Central memory CD8-positive, alpha-beta T cell (primary cell): ENCODE data around the gene TSHZ2.
"Not testable (repeated sequence)": the region's sequence is repeated elsewhere in the genome, so short reads cannot be mapped to it uniquely, and the experiment has no call there.

ENCODE experiments used
- ATAC-seq: fragments of 150-1000 bp; cut with Tn5 transposase; replicated peaks from 2 replicates; pipeline ENCODE4 v1.10.0; 2022; ENCODE audit warnings: mild to moderate bottlenecking, moderate FRiP score, moderate number of reproducible peaks; ENCODE audit not compliant: poor library complexity, severe bottlenecking; ENCODE audit errors: extremely low read depth
- DNase-seq, 2 donors: peaks; one replicate each; pipeline ENCODE4 v3.0.0; 2021; ENCODE audit warnings: low spot score in 2 of 2
- H3K27ac Mint-ChIP-seq: one replicate; pipeline ENCODE4 v1.8.0; 2022; ENCODE audit warnings: low read depth, mild to moderate bottlenecking, moderate library complexity, mixed read lengths
- H3K27me3 Mint-ChIP-seq: one replicate; pipeline ENCODE4 v1.8.0; 2022; ENCODE audit warnings: mixed read lengths
- H3K36me3 Mint-ChIP-seq: one replicate; pipeline ENCODE4 v1.8.0; 2022; ENCODE audit warnings: mild to moderate bottlenecking, moderate library complexity, mixed read lengths; ENCODE audit not compliant: insufficient read depth
- H3K4me1 Mint-ChIP-seq: one replicate; pipeline ENCODE4 v1.8.0; 2022; ENCODE audit warnings: mixed read lengths
- H3K4me3 Mint-ChIP-seq: one replicate; pipeline ENCODE4 v1.8.0; 2022; ENCODE audit warnings: mild to moderate bottlenecking, moderate library complexity, mixed read lengths
- H3K9me3 Mint-ChIP-seq: one replicate; pipeline ENCODE4 v1.8.0; 2022; ENCODE audit warnings: mixed read lengths

Gene TSHZ2

DNA sequence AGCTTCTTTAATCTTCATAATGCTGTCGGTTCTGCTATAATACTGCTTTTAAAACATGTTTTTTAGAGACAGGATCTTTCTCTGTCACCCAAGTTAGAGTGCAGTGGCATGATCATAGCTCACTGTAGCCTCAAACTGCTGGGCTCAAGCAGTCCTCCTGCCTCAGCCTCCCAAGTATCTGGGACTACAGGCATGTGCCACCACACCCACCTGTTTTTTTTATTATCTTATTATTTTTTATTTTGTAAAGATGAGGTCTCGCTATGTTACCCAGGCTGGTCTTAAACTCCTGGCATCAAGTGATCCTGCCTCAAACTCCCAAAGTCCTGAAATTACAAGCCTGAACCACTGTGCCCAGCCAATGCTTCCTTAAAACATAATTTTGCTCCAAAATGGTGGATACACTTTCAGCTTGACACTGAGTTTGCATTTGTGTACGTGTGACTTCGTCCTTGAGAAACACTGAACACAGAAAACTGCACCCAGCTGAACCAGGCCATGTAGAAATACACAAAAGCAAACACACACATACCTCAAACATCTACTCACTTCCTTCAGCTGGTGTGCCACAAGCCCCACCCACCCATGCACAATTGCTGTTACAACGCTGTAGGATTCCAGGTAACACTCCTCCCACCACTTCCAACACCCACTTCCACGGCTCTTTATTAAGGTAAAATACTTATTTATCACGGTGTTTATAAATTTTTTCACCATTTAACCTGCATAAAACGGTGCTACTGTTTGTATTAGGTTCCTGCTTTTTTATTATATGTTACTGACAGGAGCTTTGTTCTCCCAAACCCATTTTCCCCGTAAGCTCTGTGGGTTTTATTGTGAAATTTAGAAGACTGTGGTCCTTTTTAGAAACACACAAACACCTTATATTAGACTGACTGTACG, 109.1 kb downstream of the TSHZ2 start:
- no peak for ATAC-seq
- H3K27me3 Mint-ChIP-seq = peaks cover 15% of the 10 kb centered on the region
- H3K4me3 Mint-ChIP-seq = no peak overlapping the region
- H3K27ac Mint-ChIP-seq = no peak overlapping the region
- no peaks in the 10 kb centered on the region for H3K4me1 Mint-ChIP-seq
- DNase-seq = no peak
- no peaks in the 10 kb centered on the region for H3K9me3 Mint-ChIP-seq
- H3K36me3 Mint-ChIP-seq = no peaks in the 10 kb centered on the region

DNA sequence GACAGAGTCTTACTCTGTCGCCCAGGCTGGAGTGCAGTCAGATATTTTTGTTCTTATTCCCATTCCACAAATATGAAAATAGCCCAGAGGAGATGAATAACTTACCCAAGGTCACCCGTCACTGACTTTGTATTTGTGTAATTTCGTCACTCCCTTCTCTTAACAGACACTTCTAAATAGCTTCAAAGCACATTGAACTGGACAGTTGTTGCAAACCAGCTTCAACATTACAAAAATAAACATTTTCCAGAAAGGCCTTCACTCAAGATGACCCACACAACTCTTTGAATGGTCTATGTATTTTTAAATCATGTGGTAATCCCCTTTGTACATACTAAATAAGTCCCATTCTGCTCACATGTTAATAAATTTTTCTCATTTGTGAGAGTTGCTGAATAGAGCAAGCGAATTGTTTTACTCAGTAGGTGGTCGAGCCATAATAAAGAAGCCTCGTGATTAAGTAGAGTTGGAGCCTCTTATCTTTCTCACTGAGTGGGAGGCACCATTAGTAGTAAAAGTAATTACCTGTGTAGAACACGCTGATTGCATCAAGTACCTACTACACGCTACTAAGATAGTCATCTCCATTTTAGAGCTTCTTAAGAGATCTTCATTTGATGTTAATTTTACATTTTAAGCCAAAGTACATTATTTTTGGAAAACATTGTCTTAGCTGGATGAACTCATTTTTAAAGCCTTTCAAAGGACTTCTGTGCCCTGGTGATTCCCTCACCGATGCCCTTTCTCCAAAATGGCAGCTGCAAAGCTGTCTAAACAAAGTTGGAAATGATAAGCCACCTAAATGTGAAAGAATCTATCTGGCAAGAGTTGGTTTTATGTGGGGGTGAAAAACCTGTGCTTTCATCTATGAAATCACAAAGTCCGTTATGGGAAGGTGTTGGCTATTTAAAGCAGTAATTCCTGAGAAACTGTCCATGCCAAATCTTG, 110.0 kb downstream of the TSHZ2 start:
- H3K4me1 Mint-ChIP-seq = no peaks in the 10 kb centered on the region

DNA sequence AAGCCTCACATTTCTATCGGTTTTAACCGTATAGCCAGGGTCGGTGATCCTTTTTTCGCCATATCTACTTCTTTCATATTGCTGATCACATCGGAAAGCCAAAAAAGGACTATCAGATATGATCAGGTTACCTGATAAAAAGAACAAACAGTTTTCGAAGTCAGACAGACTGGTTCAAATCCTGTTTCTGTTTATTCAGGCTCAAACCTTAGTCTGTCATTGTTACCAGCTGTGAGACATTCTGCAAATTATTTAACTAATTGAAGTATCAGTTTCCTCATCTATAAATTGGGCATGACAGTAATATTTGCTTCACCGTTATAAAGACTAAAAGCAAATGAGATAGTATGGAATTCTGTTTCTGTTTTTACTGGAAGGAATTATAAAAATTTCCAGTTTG, 111.3 kb downstream of the TSHZ2 start:
- no peak overlapping the region for H3K4me3 Mint-ChIP-seq
- no peaks in the 10 kb centered on the region for H3K36me3 Mint-ChIP-seq
- H3K27ac Mint-ChIP-seq = no peak overlapping the region
- DNase-seq = no peak
- no peaks in the 10 kb centered on the region for H3K4me1 Mint-ChIP-seq
- H3K9me3 Mint-ChIP-seq = no peaks in the 10 kb centered on the region
- no peak for ATAC-seq
- H3K27me3 Mint-ChIP-seq = peaks cover 16% of the 10 kb centered on the region

More for the DNA sequence above, 110.0 kb downstream of the TSHZ2 start:
- DNase-seq (no peak), ATAC-seq (no peak)
- no peaks in the 10 kb centered on the region for H3K36me3 Mint-ChIP-seq
- no peak overlapping the region for H3K4me3 Mint-ChIP-seq
- no peak overlapping the region for H3K27ac Mint-ChIP-seq
- peaks cover 16% of the 10 kb centered on the region for H3K27me3 Mint-ChIP-seq
- no peaks in the 10 kb centered on the region for H3K9me3 Mint-ChIP-seq

DNA sequence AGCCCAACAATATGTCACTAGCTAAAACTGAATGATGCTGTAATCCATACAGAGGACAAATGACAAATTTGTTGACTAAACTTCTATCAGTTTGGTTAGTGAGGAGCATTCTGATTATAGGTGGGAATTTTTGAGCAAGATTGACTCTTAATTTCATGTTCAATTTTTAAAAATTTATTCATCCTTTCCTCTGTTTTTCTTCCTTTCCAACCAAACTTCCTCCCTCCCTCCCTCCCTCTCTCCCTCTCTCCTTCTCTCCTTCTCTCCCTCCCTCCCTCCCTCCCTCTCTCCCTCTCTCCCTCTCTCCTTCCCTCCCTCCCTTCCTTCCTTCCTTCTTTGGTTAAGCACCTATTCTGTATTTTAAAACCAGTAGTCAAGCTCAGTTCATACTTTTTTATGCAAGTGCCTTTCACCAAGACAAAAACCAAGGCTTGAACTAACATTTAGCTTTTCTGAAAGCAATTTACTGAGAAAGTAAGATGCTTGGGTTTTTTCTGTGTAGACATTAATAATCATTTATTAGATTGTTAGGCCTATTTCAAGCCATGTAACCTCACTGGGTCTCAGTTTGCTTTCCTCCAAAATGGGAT, 112.3 kb downstream of the TSHZ2 start:
- Mint-ChIP-seq H3K4me1 (no peaks in the 10 kb centered on the region), H3K9me3 (no peaks in the 10 kb centered on the region)
- no peak for ATAC-seq

DNA sequence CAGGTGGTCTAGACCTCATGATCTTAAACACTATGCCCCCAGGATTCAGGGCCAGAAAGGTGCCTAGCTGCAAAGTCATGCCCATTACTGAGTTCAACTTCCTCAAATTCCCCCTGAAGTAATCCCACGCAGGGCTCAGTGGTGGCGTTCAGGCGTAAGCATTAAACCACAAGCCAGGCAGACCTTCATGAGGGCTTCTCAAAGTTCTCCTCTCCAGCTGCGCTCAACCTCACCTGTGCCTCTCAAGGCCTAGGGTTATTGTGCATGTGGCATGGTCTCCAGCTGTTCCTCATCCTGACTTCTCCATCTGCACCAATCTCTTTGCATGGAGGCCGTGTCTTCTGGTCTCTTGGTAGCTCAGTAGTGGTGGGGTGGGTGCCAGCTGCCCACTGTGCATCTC, 113.6 kb downstream of the TSHZ2 start:
- no peak overlapping the region for H3K4me3 Mint-ChIP-seq
- ATAC-seq = no peak
- H3K4me1 Mint-ChIP-seq = no peaks in the 10 kb centered on the region
- no peak for DNase-seq
- H3K9me3 Mint-ChIP-seq = no peaks in the 10 kb centered on the region
- peaks cover 26% of the 10 kb centered on the region for H3K27me3 Mint-ChIP-seq
- no peak overlapping the region for H3K27ac Mint-ChIP-seq
- no peaks in the 10 kb centered on the region for H3K36me3 Mint-ChIP-seq

More for the DNA sequence above, 112.3 kb downstream of the TSHZ2 start:
- Mint-ChIP-seq H3K36me3 (no peaks in the 10 kb centered on the region), H3K4me3 (no peak overlapping the region), H3K27me3 (peaks cover 20% of the 10 kb centered on the region), H3K27ac (no peak overlapping the region)
- DNase-seq = no peak

DNA sequence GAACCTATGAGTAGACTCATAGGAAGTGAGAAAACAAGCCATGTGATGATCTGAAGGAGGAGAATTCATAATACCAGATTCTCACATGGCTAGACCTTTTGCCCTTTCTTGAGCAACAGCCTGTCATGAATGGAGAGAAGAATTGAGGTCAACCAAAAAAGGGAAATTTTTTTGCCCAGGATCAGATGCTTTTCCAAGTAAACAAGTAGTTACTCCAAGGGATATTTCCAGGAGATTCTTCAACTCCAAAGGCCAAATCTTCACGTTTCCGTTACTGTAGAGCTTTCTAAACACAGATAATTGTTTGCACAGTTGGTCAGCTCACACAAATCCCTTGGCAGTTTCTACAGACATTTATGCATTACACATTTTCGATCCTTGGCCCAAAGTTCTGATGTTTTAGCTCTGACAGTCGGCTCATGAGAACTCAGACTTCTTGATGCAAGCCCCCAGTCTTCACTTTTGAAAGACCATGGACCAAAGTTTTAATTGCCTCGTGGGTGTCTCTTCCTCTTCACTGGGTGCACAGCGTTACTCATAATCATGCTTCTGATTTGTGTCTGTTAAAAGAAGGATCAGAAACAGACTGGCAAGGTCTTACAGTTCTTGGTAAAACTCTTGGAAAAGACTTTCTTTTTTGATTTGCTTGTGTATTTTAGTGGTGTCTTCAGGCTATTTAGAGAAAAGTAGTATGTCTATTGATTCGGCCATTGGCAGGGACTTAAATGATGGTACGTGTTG, 115.0 kb downstream of the TSHZ2 start:
- Mint-ChIP-seq H3K27ac (no peak overlapping the region), H3K36me3 (no peaks in the 10 kb centered on the region), H3K4me1 (no peaks in the 10 kb centered on the region), H3K27me3 (peaks cover 26% of the 10 kb centered on the region), H3K4me3 (no peak overlapping the region), H3K9me3 (no peaks in the 10 kb centered on the region)
- ATAC-seq (no peak), DNase-seq (no peak)

DNA sequence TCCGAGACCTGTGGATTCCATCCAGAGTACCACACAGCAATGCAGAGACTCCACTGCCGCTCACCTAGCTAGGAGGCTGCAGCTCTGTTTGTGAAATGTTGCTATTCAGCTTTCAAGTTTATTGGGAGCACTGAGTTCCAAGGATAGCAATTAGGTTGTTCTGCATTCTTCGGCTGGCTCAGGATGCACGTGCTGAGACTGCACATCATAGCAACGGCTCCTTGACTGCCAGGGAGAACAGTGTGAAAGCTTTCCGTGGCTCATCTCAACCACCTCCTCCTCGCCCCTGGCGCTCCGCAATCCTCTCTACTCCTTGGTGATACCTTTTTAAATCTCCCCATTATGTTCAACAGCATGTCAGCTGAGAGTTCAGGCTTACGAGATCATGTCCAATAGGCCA, 116.6 kb downstream of the TSHZ2 start:
- no peak overlapping the region for H3K4me3 Mint-ChIP-seq
- no peaks in the 10 kb centered on the region for H3K9me3 Mint-ChIP-seq
- peaks cover 26% of the 10 kb centered on the region for H3K27me3 Mint-ChIP-seq
- H3K27ac Mint-ChIP-seq = no peak overlapping the region
- DNase-seq (no peak), ATAC-seq (no peak)
- H3K36me3 Mint-ChIP-seq = no peaks in the 10 kb centered on the region
- H3K4me1 Mint-ChIP-seq = no peaks in the 10 kb centered on the region

DNA sequence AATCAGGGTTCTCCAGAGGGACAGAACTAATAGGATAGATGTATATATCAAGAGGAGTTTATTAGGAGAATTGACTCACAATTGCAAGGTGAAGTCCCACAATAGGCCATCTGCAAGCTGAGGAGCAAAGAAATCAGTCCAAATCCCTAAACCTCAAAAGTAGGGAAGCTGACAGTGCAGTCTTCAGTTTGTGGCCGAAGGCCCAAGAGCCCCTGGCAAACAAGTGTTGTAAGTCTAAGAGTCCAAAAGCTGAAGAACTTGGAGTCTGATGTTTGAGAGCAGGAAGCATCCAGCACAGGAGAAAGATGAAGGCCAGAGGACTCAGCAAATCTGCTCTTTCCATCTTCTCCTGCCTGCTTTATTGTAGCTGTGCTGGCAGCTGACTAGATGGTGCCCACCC, 117.7 kb downstream of the TSHZ2 start:
- not testable (repeated sequence) for H3K4me3 Mint-ChIP-seq, H3K27ac Mint-ChIP-seq, H3K36me3 Mint-ChIP-seq, ATAC-seq, H3K9me3 Mint-ChIP-seq, DNase-seq, H3K4me1 Mint-ChIP-seq
- H3K27me3 Mint-ChIP-seq = peaks cover 33% of the 10 kb centered on the region

DNA sequence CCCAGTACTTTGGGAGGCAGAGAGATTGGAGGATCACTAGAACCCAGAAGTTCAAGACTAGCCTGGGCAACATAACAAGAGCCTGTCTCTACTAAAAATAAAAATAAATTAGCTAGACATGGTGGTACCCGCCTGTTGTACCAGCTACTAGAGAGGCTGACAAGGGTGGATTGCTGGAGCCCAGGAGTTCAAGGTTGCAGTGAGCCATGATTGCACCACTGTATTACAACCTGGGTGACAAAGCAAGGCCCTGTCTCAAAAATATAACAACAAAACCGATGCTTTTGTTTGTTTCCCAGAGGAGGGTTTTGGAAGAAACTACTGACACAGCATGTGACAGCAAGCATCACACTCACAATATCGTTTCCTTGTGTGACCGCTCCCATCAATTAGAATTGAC, 119.6 kb downstream of the TSHZ2 start:
- Mint-ChIP-seq H3K27me3 (peaks cover 27% of the 10 kb centered on the region), H3K9me3 (no peaks in the 10 kb centered on the region), H3K4me1 (no peaks in the 10 kb centered on the region), H3K4me3 (no peak overlapping the region), H3K27ac (no peak overlapping the region), H3K36me3 (no peaks in the 10 kb centered on the region)
- no peak for ATAC-seq
- DNase-seq = no peak

DNA sequence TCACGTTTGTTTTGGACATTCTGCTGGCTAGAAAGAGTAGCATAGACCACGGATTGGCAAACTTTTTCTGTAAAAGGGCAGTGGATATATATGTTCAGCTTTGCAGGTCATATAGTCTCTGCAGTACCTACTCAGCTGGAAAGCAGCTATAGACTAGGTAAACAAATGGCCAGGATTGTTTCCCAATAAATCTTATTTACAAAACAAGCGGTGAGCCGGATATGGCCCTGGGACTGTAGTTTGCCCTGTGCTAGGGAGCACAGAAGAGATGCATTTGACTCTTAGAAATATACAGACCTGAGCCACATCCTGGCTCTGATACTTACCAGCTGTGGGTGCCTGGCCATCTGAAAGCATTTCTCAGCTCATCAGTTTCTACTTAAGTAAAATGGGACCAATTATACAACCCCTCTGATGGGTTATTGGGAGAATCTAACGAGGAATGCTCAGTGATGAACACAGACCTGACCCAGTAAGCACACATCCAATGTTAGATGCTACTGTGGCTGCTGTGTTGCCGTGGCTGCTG, 120.7 kb downstream of the TSHZ2 start:
- DNase-seq (no peak), ATAC-seq (no peak)
- Mint-ChIP-seq H3K4me3 (no peak overlapping the region), H3K27ac (no peak overlapping the region), H3K9me3 (no peaks in the 10 kb centered on the region), H3K27me3 (peaks cover 27% of the 10 kb centered on the region), H3K4me1 (no peaks in the 10 kb centered on the region), H3K36me3 (no peaks in the 10 kb centered on the region)

DNA sequence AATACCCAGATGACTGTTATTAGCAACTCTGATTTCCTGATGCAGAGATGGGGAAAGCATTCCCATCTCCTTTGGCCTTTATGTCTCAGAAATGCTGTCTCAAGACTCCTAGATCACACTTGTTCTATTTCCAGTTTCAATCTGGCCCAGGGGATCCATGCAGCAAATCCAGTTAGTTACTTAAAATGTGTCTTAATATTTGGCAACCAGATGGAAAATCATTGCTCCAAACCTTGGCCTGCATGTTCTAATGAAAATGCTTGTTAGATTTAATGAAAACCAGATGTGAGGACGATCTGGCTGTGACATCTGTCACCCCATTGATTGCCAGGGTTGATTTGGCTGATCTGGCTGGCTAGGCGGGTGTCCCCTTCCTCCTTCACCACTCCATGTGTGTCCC, 125.2 kb downstream of the TSHZ2 start:
- Mint-ChIP-seq H3K4me1 (no peaks in the 10 kb centered on the region), H3K36me3 (no peaks in the 10 kb centered on the region), H3K27ac (no peak overlapping the region), H3K27me3 (peaks cover 17% of the 10 kb centered on the region), H3K9me3 (no peaks in the 10 kb centered on the region), H3K4me3 (no peak overlapping the region)
- no peak for DNase-seq
- no peak for ATAC-seq

DNA sequence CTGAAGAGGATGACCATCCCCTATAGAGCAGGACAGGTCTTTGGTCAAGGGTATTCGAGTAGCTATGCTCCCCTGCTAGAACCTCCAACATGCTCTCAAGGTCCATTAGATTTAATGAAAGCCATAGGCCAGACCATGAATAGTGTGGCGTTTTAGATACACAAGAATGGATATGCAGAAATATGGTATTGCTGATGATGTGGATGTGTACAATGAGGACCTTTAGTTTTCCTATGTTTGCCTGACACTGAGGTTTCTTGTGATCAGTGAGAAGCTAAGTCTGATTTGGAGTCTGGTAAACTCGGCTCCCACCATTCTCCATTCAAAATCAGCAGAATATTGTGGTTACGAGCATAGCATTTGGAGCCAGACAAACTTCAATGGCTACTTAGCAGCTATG, 125.6 kb downstream of the TSHZ2 start:
- Mint-ChIP-seq H3K4me3 (no peak overlapping the region), H3K27ac (no peak overlapping the region), H3K9me3 (no peaks in the 10 kb centered on the region), H3K4me1 (no peaks in the 10 kb centered on the region), H3K27me3 (peaks cover 17% of the 10 kb centered on the region), H3K36me3 (no peaks in the 10 kb centered on the region)
- ATAC-seq (no peak), DNase-seq (no peak)
